Measurements from ENCODE around the gene C1RL. TPM values are rescaled to one million over a fixed set of nuclear protein-coding genes. Genes with fewer than 3 reads are reported as not detected.

C1RL gene
- total RNA-seq, 2 experiments from 2014 or later, result 3.0 to 10.4 TPM

DNA sequence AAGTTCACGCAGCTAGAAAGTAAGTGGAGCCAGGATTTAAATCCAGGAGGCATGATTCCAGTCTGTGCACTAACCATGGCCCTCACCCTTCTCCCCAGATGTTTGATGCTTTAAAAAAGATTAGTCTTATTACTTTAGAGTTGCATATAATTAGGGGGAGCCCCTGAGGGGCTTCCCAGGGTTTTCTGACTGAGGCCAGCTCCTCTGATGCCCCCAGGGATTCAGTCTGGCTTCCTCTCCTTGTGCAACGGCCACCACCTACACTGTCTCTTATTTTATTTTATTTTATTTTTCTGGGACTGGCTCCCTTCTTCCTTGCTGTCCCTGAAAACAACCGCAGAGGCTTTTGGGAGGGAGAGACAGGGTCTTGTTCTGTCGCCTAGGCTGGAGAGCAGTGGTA, 43.8 kb upstream of the C1RL start:
- Histone ChIP-seq H4K20me1 (ENCODE audit: insufficient read depth, low read length) (no peaks in the 10 kb centered on the region), H3K9me3 (ENCODE audit: low read length) (no peaks in the 10 kb centered on the region), H3K27ac (ENCODE audit: low read depth, low read length, poor library complexity, severe bottlenecking) (no peak overlapping the region), H3K79me2 (ENCODE audit: insufficient read depth, low read depth, low read length) (no peaks in the 10 kb centered on the region), H3K36me3 (ENCODE audit: insufficient read depth, low read length) (no peaks in the 10 kb centered on the region), H3K4me2 (ENCODE audit: low read length) (no peak overlapping the region), H3K4me1 (ENCODE audit: insufficient read depth, low read length, poor library complexity, severe bottlenecking) (no peaks in the 10 kb centered on the region), H3K4me3 (ENCODE audit: low read depth, low read length, poor library complexity, severe bottlenecking) (no peak overlapping the region), H2AFZ (ENCODE audit: low read length) (no peak overlapping the region), H3K9me2 (ENCODE audit: insufficient read depth, low read length) (no peaks in the 10 kb centered on the region)
- ChIA-PET CTCF (ENCODE audit: unreplicated experiment) (no interaction called here), POLR2A (interaction anchor here (1.0 kb wide), 1 partner anchor 12 kb away, joined by 3 read pairs; no protein-coding TSS in a partner anchor)
- TF ChIP-seq CTCF (conservative IDR thresholded peaks at IDR 0.05; ENCODE audit: low read length), result no peak
- TF ChIP-seq EZH2phosphoT487 (IDR thresholded peaks at IDR 0.05; ENCODE audit: borderline replicate concordance, low read depth, low read length), result no peak
- BruUV-seq (replicated peaks), result no TSS peak
- intact Hi-C loops (cut with micrococcal nuclease; ENCODE audit: unreplicated experiment), result no loop called here
- no peak for DNase-seq (ENCODE audit: low spot score)

DNA sequence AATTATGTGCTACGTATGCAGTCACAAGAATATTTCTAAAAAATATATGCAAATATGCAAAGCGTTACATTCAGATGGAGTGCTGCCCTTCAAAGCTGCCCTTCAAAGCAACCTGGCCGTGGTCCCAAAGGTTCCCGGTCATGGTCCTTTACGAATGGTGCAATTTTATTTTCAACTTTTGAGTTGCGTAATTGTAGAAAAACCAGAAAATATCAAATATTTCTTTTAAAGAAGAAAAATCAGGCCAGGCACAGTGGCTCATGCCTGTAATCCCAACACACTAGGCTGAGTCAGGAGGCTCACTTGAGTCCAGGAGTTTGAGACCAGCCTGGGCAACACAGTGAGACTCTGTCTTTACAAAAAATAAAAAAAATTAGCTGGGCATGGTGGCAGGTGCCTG, 42.5 kb upstream of the C1RL start:
- CTCF ChIA-PET (ENCODE audit: unreplicated experiment), result no interaction called here
- no TSS peak for BruUV-seq (replicated peaks)
- no peaks in the 10 kb centered on the region for H3K9me2 ChIP-seq (ENCODE audit: insufficient read depth, low read length)
- POLR2A ChIA-PET, result no interaction called here
- no peaks in the 10 kb centered on the region for H3K79me2 ChIP-seq (ENCODE audit: insufficient read depth, low read depth, low read length)
- no peak overlapping the region for H3K27ac ChIP-seq (ENCODE audit: low read depth, low read length, poor library complexity, severe bottlenecking)
- TF ChIP-seq EZH2phosphoT487 (IDR thresholded peaks at IDR 0.05; ENCODE audit: borderline replicate concordance, low read depth, low read length) (no peak), CTCF (conservative IDR thresholded peaks at IDR 0.05; ENCODE audit: low read length) (no peak)
- DNase-seq (ENCODE audit: low spot score), result no peak
- H3K4me2 ChIP-seq (ENCODE audit: low read length), result no peak overlapping the region
- intact Hi-C loops (cut with micrococcal nuclease; ENCODE audit: unreplicated experiment), result no loop called here
- H3K9me3 ChIP-seq (ENCODE audit: low read length), result no peaks in the 10 kb centered on the region
- no peaks in the 10 kb centered on the region for H3K36me3 ChIP-seq (ENCODE audit: insufficient read depth, low read length)
- H4K20me1 ChIP-seq (ENCODE audit: insufficient read depth, low read length), result no peaks in the 10 kb centered on the region
- no peaks in the 10 kb centered on the region for H3K4me1 ChIP-seq (ENCODE audit: insufficient read depth, low read length, poor library complexity, severe bottlenecking)
- no peak overlapping the region for H3K4me3 ChIP-seq (ENCODE audit: low read depth, low read length, poor library complexity, severe bottlenecking)
- H2AFZ ChIP-seq (ENCODE audit: low read length), result no peak overlapping the region

DNA sequence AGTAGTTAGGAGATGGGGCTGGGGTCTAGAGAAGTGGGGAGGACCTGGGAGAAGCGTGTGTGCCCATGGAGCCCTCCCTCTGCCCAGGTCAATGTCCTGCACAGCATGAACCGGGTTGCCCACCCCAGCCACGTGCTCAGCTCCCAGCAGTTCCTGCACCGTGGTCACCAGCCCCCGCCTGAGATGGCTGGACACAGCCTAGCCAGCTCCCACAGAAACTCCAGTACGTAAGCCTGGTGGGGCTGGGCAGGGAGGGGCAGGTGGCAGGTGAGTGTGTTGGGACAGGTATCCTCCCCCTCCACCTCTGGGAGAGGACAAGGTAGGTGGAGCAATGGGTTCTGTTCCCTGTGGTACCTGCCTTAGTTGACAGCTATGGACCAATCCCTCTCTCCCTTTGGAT, 41.8 kb upstream of the C1RL start:
- H3K4me2 ChIP-seq (ENCODE audit: low read length), result no peak overlapping the region
- no peaks in the 10 kb centered on the region for H3K9me2 ChIP-seq (ENCODE audit: insufficient read depth, low read length)
- DNase-seq (ENCODE audit: low spot score), result no peak
- H4K20me1 ChIP-seq (ENCODE audit: insufficient read depth, low read length), result no peaks in the 10 kb centered on the region
- intact Hi-C loops (cut with micrococcal nuclease; ENCODE audit: unreplicated experiment), result no loop called here
- H3K79me2 ChIP-seq (ENCODE audit: insufficient read depth, low read depth, low read length), result no peaks in the 10 kb centered on the region
- no peaks in the 10 kb centered on the region for H3K36me3 ChIP-seq (ENCODE audit: insufficient read depth, low read length)
- ChIA-PET CTCF (ENCODE audit: unreplicated experiment) (no interaction called here), POLR2A (no interaction called here)
- no peak for TF ChIP-seq EZH2phosphoT487 (IDR thresholded peaks at IDR 0.05; ENCODE audit: borderline replicate concordance, low read depth, low read length)
- TF ChIP-seq CTCF (conservative IDR thresholded peaks at IDR 0.05; ENCODE audit: low read length), result no peak
- BruUV-seq (replicated peaks), result no TSS peak
- no peak overlapping the region for H2AFZ ChIP-seq (ENCODE audit: low read length)
- H3K4me1 ChIP-seq (ENCODE audit: insufficient read depth, low read length, poor library complexity, severe bottlenecking), result no peaks in the 10 kb centered on the region
- no peaks in the 10 kb centered on the region for H3K9me3 ChIP-seq (ENCODE audit: low read length)
- H3K4me3 ChIP-seq (ENCODE audit: low read depth, low read length, poor library complexity, severe bottlenecking), result no peak overlapping the region
- H3K27ac ChIP-seq (ENCODE audit: low read depth, low read length, poor library complexity, severe bottlenecking), result no peak overlapping the region
